SH-SY5Y (cell line): ENCODE data around the gene RSL24D1.

ENCODE experiments used
- GATA2 ChIP-seq: IDR thresholded peaks from 2 replicates; pipeline ENCODE4 v1.6.1; 2011; ENCODE audit warnings: mild to moderate bottlenecking, low read depth, low read length
- GATA3 ChIP-seq: IDR thresholded peaks from 2 replicates; pipeline ENCODE4 v1.6.1; 2011; ENCODE audit warnings: low read depth, mild to moderate bottlenecking, low read length, moderate library complexity

GRCh38 chr15:55186331-55186730, 10.4 kb downstream of the RSL24D1 start:
- TF ChIP-seq GATA2 (no peak), GATA3 (no peak)
